HK-2 (cell line): Measurements from ENCODE around the gene NPAS2.

ENCODE experiments used
- DNase-seq: peaks from one replicate; pipeline ENCODE4 v3.0.0-alpha.2; 2018; ENCODE audit not compliant: unreplicated experiment

The NPAS2 gene

DNA sequence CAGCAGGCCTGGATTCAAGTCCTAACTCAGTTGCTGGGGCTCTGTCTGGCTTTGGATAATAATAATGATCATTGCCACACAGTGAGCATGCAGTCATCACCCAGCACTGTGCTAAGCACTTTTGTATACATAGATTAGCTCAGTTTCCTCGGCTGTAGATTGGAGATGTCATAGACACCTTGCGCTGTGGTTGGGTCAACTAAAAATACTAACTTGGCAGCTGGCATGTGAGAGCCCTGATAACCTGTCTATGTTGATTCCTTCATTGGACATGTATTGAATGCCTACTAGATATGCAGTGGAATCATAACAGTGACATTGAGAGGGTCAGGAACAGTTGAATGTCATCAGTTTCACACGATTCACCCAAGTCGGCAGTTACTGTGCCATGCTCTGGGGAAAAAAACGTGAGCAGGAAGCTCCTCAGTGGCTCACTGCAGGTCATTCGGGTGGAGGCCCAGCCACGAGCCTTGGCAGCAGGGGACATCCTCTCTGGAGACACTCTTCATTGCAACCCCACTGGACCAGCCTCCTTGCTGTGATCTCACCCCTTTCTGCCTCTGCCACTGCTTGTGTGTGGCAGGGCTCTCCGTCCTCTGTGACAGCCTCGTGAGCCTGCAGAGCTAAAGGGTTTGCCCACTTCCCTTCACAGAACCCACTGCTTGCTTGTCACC lies 85.3 kb downstream of the NPAS2 start:
- DNase-seq, result no peak

DNA sequence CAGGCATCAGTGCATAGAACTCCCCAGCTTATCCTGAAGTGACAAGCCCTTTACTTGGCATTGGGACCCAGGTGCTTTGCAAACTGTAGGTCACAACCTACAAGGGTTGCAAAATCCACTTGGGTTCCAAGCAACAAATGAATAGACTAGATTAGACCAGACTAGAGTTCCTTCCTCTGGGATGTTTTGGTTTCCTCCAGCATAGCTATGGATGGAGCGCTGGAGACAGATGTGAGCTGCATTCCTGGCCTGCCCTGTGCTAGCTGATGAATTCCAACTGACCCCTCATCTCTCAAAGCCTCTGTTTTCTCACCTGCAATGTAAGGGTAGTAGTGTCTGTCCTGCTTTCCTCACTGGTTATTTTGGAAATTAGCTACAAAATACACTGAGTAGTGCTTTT lies 86.2 kb downstream of the NPAS2 start:
- no peak for DNase-seq

DNA sequence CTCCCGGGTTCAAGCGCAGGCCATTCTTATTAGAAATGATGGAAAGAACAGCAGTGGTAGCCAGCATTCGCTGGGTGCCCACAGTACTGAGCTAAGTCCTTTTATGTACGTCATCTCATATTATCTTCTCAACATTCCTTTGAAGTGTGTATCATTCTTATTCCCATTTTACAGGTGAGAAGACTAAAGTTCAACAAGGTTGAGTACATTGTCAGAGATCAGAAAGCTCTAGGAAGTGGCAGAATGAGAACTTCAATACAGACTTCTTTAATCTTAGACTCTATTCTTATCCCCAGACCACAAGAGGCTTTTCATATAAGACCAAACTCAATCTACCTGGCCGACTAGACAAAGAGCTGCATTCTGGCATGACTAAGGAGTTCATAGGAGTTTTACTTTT lies 86.7 kb downstream of the NPAS2 start:
- no peak for DNase-seq

DNA sequence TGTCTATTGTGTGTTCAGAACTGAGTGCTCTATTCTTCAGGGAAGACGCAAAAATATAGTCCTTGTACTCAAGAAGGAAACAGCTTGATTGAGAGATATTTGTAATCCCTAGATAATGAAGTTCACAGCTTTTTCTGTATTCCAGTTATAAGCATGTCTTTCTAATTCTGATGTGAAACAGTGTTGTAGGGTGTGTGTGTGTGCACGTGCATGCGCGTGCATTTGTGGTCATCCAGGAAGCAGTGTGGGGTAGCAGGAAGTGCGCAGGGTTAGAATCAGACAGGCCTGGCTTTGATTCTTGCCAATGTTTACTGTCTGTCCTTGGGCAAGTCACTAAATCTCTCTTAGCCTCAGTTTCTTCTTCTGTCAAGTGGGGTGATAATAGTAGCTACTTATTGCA lies 87.9 kb downstream of the NPAS2 start:
- DNase-seq, result no peak

DNA sequence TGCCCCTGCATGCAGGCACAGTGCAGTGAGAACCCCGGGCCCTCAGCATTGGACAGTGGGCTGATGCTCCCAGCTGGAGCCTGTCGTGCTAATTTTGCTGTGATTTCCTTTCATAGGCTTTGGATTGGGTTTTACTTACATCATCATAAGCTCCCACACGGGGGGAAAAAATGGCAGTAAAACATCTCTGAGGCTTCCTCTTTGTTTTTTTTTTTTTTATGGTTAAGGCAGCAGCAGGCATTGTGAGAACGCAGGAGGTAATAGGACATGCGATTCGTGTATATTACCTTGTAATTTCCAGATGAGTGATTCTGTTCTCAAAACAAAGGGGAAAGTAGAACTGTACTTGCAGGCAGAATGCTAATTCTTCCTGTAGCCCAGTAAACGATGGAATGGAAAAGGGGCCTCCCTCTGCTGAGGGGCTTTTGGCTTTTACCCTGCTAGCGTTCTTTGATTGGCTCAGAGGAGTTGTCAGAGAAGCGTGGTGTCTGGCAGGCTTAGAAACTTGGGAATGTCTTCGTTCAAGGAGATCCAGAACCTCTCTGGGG lies 89.7 kb downstream of the NPAS2 start:
- no peak for DNase-seq

DNA sequence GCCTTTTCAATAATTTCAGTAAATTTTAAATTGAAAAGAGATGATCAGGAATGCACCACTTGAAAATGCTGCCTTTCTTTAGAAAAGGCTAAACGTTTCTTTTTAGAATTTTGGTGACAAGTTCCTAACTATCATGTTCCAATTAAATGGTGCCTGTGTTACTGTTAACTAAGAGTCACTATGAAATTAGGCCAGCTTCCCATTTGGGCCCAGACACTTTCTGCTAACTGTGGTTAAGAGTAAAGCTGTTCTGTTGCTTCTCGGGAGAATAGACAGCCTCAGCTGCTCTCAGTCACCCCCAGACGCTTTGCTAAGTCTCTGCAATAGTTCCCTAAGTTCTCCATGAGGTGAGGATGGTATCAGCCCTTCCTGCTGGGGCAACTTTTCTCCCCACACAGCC lies 90.2 kb downstream of the NPAS2 start:
- no peak for DNase-seq

DNA sequence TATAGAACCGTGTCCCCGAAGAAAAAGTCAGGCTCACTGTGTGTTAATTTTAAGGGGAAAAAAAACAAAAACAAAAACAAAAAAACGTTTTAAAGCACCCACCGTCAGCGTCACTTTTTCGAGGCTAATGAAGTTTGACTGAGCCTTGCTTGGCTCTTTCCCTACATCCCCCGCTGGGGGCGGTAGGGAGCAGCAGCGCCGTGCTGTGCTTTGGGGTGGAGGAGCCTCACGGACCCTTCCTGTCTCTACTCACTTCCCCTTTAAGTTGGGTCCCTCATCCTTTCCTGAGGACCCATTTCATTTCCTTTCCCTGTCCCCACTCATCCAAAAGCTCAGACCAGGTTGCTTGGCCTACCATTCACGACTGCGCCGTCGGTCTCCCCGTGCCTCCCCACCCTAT lies 99.4 kb downstream of the NPAS2 start:
- no peak for DNase-seq

DNA sequence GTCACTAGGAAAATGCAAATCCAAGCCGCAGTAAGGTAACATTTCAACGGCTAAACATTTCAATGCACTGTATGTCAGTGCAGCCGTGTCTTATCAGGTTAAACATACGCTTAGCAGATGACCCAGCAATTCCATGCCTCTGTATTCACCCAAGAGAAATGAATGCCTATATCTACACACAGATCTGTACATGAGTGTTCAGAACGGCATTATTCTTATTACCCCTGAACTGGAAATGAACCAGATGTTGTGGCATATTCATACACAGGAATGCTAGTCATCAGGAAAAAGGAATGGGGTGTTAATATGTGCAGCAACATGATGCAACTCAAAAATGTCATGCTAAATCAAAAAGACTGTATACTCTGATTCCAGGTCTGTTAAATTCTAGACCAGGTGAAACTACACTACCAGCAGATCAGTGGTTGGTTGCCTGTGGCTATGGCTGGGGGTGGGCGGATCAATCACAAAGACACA lies 101.8 kb downstream of the NPAS2 start:
- DNase-seq, result no peak

DNA sequence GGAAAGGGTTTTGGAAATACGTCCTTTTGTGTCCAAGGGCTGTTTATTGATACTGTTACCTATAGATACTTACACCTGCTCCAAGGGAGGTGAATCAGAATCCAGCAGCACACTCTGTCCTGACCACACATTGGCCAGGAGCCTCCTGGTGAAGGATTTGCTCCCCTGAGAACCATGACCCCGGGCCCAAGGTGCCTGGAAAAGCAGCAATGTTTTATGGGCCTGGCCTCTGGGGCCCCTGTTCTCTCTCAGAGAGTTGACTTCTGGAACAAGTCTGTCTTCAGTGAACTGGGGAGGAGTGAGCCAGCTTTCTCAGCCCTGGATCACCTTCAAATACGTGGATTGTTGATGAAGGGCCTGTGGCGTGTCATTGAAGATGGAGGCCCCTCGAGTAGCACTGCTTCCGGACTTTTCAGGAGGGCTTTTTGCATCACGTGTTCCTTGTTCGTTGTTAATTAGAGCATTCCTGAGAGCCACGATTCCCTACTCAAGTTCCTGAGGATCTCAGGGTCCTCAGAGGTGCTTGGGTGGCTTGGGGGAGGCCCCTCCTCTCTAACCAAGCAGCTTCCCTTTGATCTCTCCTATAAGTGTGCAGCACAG lies 103.6 kb downstream of the NPAS2 start:
- DNase-seq, result no peak

DNA sequence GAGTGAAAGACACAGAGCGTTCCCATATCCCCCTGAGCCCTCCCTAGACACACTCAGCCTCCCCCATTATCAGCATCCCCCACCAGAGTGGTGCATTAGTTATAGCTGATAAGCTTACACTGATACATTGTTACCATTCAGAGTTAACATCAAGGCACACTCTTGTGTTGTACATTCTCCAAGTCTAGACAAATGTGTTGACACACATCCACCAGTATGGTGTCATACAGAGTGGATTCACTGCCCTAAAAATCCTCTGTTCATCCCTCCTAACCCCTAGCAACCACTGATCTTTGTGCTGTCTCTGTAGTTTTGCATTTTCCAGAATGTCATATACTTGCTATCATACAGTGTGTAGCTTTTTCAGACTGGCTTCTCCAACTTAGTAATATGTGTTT lies 104.2 kb downstream of the NPAS2 start:
- no peak for DNase-seq

DNA sequence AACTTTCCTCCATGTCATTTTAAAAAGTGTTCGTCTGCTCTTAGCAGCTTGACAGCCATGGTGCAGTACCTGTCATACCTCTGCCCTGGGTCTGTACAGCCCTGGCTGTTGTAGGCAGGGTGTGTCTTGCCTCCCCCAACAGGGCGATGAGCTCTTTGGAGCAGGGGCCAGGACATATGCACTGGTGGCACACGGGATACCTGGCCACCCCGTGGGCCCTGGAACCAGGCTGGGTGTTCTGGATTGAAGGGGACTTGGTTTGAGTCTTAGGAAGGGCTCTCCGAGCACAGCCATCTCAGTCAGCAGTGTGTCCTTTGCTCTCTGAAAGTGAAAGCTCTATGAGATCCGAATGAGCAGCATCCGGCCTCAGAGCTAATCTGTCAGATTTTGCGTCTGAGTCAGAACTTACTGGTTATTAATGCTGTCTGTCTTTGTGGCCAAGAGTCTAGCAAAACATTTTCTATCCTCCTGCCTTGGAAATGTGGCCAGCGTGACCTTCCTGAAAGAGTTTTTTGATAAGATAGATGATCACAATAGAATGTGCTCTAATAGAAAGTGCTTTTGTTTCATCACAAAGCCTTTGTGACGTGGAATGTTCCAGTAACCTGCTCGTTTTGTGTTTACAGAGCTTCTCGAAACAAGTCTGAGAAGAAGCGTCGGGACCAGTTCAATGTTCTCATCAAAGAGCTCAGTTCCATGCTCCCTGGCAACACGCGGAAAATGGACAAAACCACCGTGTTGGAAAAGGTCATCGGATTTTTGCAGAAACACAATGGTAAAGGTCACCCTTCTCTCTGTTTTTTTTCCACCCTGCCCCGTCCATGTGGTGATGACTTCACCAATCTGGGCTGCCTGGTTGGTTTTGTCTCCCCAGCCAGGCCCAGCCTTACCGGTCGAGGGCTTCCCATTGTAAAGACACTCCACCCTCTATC lies 104.8 kb downstream of the NPAS2 start:
- DNase-seq, result no peak

DNA sequence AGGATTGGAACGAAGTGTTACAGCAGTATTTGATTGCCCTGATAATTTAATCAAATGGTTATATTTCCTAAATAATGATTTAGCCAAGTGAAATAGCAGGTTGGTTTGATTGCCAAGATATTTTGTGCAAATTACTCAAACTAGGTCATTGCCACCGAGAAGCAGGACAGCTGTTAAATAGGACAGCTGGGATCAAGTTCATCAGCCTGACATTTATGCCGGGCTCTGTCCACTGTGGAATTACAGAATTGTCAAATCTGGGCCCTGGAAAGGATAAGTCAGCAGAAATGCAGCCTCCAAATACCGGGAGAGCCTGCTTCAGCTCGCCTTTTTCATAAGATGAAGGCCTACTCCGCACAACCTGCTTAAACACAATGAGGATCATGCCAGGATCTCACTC lies 108.3 kb downstream of the NPAS2 start:
- no peak for DNase-seq

DNA sequence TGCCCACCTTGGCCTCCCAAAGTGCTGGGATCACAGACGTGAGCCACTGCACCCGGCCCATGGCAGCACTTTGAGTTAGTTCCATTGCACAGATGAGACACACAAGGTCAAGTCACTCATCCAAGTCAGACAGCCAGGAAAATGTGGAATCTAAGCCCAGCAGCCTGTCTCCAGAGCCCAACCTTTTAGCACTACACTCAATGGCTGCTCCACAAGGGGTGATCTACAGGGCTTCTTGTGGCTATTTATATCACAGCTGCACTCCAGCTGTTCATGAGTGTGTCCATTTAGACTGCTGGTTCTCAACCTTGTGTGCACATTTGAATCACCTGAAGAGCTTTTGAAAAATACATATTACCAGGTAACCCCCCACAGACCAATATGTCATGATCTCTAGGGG lies 109.2 kb downstream of the NPAS2 start:
- no peak for DNase-seq

DNA sequence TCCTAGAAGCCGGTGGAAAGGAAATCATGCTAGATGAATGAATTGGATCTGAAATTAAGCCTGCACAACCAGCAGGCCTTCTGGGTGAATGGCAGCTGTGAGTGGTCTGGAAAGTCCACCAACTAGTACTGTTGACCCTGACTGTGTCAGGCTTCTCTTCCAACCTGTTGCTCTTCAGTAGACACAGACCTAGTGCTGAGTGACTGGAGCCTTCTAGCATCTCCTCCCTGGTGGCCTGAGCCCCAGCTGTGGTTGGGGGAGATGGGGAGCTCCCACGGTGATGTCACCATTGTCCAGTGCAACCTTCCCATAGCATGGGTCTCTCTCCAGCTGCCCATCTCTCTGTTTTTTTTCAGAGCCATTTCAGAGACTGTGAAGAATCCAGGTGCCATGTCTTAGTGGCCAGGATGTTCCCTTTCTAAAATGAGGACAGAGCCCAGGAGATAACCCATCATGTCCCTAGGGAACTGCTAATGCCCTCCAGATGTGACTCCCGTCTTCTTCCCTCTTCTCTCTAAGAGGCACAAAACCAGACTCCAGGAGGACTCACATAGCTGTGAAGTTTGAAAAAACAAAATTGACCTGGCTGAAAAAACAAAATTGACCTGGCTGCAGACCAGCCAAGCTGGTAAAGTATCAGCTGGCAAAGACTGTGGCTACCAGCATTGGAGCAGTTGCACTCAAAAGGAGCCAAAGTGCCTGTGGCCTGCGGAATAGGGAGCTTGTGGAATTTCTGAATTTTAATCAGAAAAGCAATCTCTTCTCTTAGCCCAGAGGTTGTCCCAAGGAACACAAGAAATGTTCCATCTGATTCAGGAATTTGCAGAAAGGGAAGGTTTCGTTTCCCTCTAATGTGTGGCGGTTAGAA lies 114.8 kb downstream of the NPAS2 start:
- DNase-seq, result no peak

DNA sequence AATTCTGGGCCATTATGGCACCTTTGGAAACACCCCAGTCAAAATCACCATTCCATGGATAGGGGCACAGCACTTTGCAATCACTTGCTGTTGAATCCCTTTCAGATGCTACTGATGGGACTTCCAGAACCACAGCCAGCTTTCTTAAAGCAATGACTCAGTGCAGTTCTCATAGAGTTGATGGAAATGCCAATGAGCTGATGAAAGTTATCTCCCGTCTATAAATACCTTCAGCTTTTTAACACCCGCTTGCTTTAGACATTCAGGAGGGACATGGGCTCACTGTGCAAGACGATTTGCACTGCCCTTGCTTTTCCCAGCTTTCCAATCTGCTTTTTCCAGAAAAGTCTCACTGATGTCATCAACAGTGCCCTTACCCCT lies 115.4 kb downstream of the NPAS2 start:
- DNase-seq, result no peak

DNA sequence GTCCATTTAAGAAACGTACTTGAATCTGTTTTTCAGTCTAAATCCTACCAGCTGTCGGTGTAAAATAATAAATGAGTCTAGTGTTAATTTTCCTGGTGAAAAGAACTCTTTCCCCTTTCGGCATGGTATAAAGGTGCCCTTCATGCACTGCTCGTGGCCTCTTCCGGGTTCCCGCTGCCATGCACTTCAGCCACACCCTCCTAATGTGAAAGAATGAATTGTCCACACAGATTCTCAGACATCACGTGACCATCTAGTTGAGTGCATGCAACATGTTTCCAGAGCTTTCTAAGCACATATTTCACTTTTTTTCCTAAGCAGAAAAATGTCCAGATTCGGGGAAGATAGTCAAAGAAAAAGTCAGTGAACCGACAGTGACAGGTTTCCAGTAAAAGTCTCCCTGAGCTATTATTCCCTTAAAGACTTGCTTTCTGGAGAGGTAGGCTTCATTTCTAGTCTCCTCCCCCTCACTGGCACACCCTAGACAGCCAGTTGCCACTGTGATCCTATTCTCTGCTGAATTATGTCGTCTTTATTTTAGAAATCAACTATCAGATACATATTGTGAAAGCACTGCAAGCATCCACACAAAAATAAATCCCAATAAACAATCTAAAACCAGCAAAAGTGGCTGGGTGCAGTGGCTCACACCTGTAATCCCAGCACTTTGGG lies 116.3 kb downstream of the NPAS2 start:
- no peak for DNase-seq

DNA sequence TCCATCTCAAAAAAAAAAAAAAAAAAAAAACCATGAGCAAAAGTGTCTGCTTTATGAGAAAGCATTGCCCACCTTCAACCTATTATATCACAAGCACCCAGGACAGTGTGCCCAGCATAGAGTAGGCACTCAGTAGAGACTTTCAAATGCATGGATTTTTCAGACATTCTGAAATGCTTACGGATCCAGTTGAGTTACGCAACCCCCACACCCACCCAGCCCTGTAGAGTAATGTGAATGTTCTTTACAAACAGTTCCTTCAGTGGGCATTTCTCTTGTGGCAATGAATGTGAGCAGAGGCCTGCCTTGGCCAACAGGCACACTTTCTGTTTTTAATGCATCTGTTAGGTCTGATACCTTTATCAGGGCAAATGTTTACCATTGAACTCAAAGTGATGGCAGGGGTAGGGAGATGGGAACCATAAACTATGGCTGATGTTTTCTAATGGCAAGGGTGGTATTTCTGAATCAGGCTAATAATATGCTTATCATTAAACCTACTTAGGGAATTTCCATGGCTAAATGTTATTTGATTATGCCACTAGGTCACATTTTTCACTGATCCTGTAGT lies 117.1 kb downstream of the NPAS2 start:
- DNase-seq, result no peak

DNA sequence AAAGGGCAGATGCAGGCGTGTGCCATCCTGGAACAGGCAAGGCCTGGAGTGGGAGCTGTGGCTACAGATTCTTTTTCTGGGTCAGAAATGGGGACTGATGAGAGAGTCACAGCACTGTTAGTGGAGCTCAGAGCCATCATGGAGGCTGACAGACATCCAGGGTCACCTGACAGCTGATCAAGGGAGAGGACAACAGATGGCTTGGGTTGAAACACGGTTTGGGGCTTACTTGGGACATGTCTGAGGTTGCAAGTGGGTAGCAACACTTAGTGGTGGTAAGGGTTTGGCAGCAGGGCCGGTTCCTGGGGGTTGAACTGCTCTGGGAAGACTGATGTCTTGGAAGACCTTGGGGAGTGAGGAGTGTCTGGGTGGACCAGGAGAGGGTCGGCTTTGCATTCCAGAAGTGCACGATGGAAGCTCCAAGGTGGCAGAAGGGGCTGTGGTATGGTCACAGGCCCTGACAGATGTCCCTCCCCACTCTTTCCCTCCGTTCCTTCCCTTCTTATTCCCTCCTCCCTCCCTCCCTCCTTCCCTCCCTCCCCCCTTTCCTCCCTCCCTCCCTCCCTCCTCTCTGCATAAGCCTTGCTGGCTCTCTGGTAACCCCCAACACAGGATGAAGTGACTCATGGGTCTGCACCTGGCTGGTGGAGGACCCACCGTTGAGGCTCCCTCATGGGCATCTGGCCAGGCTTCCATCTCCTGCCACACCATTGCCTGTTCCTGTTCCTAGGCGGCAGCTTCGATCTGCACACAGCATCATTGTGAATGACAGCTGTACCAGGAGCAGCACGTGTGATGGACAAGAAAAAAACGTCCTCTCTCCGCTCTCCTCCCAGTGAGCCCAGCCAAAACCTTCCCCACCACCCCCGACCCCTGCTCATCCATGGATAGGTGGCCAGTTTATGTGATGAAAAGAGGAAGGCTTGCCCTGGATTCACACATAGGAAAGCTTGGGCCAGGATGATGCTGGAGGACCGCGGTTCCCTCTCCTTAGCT lies 118.4 kb downstream of the NPAS2 start:
- no peak for DNase-seq

DNA sequence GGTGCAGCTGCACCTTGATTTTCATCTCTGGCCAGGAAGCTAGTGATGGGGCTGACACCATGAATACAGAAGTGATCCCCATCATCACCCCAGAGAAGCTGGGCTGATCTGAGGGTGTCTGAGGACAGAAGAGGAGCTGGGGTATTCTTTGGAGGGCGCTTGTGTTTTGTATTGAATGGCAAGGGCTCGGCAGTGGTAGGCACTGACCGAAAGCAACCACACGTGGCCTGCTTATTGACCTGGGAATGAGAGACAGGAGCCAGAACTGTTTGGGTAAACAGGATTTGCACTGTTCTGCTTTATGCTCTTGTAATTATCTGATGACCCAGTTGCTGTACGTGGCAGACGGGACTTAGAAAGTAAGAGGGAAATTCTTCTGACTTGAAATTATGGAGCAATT lies 119.5 kb downstream of the NPAS2 start:
- no peak for DNase-seq
